GM23338 (cell line): ENCODE data around the gene ARID1B. TPM values are rescaled to one million over a fixed set of nuclear protein-coding genes. Genes with fewer than 3 reads are reported as not detected.

Source experiments
- ATAC-seq: fragments of 200-7000 bp; cut with Tn5 transposase; 3 replicates; pipeline ENCODE4 v1.9.1; 2020
- DNase-seq: peaks from one replicate; pipeline ENCODE4 v3.0.0-alpha.2; 2015; ENCODE audit warnings: low spot score
- H2AFZ ChIP-seq: fragments of 200-600 bp; sonication (generic); 2 replicates; pipeline ENCODE4 v1.8.0; 2016; ENCODE audit warnings: antibody characterized with exemption, mild to moderate bottlenecking, moderate library complexity
- H3F3A ChIP-seq: fragments of 200-600 bp; sonication (generic); replicated peaks from 2 replicates; pipeline ENCODE4 v1.8.0; 2017; ENCODE audit warnings: antibody characterized with exemption, mixed run types, low read depth
- H3K27ac ChIP-seq: fragments of 200-600 bp; sonication (generic); 2 replicates; pipeline ENCODE4 v1.6.1; 2016; ENCODE audit warnings: low read depth
- H3K27me3 ChIP-seq: fragments of 200-600 bp; sonication (generic); 2 replicates; pipeline ENCODE4 v1.8.0; 2016; ENCODE audit warnings: mild to moderate bottlenecking, mixed run types, moderate library complexity; ENCODE audit not compliant: insufficient read depth
- H3K36me3 ChIP-seq: fragments of 200-600 bp; sonication (generic); 2 replicates; pipeline ENCODE4 v1.8.0; 2016; ENCODE audit warnings: mild to moderate bottlenecking; ENCODE audit not compliant: insufficient read depth
- H3K4me1 ChIP-seq: fragments of 200-600 bp; sonication (generic); 2 replicates; pipeline ENCODE4 v1.8.0; 2016; ENCODE audit warnings: mild to moderate bottlenecking, moderate library complexity; ENCODE audit not compliant: insufficient read depth
- H3K4me2 ChIP-seq: fragments of 200-600 bp; sonication (generic); 2 replicates; pipeline ENCODE4 v1.7.1; 2017; ENCODE audit warnings: mixed run types
- H3K4me3 ChIP-seq: fragments of 200-600 bp; sonication (generic); 2 replicates; pipeline ENCODE4 v1.6.1; 2016; ENCODE audit warnings: mixed run types
- H3K79me2 ChIP-seq: fragments of 200-600 bp; sonication (generic); replicated peaks from 2 replicates; pipeline ENCODE4 v1.8.0; 2017; ENCODE audit warnings: mild to moderate bottlenecking; ENCODE audit not compliant: insufficient read depth
- H3K9me2 ChIP-seq: fragments of 200-600 bp; sonication (generic); 2 replicates; pipeline ENCODE4 v1.8.0; 2017; ENCODE audit not compliant: insufficient read depth
- H4K20me1 ChIP-seq: fragments of 200-600 bp; sonication (generic); replicated peaks from 2 replicates; pipeline ENCODE4 v1.8.0; 2017; ENCODE audit warnings: mild to moderate bottlenecking; ENCODE audit not compliant: insufficient read depth
- H3K27ac Mint-ChIP-seq: 2 replicates; pipeline ENCODE4 v1.8.0; 2020; ENCODE audit warnings: inconsistent platforms, mild to moderate bottlenecking, moderate library complexity, mixed read lengths
- H3K27me3 Mint-ChIP-seq: 3 replicates; pipeline ENCODE4 v1.8.0; 2022; ENCODE audit warnings: low read depth, mild to moderate bottlenecking, moderate library complexity, mixed read lengths, inconsistent platforms; ENCODE audit not compliant: insufficient read depth, poor library complexity
- H3K36me3 Mint-ChIP-seq: 3 replicates; pipeline ENCODE4 v1.8.0; 2021; ENCODE audit warnings: low read depth, mild to moderate bottlenecking, inconsistent platforms, moderate library complexity, mixed read lengths
- H3K4me1 Mint-ChIP-seq: 3 replicates; pipeline ENCODE4 v1.8.0; 2020; ENCODE audit warnings: mild to moderate bottlenecking, inconsistent platforms, mixed read lengths
- H3K4me3 Mint-ChIP-seq: 3 replicates; pipeline ENCODE4 v1.8.0; 2021; ENCODE audit warnings: moderate library complexity, mild to moderate bottlenecking, inconsistent platforms, mixed read lengths
- H3K9me3 Mint-ChIP-seq: 3 replicates; pipeline ENCODE4 v1.8.0; 2020; ENCODE audit warnings: moderate library complexity, mild to moderate bottlenecking, inconsistent platforms, mixed read lengths
- EZH2 ChIP-seq: fragments of 200-600 bp; sonication (generic); IDR thresholded peaks from one replicate; pipeline ENCODE4 v1.8.0; 2017; ENCODE audit warnings: antibody characterized with exemption, mild to moderate bottlenecking, low read depth; ENCODE audit not compliant: unreplicated experiment
- JUNB ChIP-seq: IDR thresholded peaks from one replicate; pipeline ENCODE4 v1.6.1; 2016; ENCODE audit warnings: antibody characterized with exemption; ENCODE audit not compliant: unreplicated experiment
- NANOG ChIP-seq: IDR thresholded peaks from 2 replicates; pipeline ENCODE4 v1.6.1; 2016; ENCODE audit warnings: antibody characterized with exemption, borderline replicate concordance
- POLR2AphosphoS5 ChIP-seq: IDR thresholded peaks from 2 replicates; pipeline ENCODE4 v1.6.1; 2016; ENCODE audit warnings: antibody characterized with exemption, low read depth
- ZNF114 ChIP-seq: fragments of 250-450 bp; sonication (Bioruptor Pico); IDR thresholded peaks from 2 replicates; pipeline ENCODE4 v1.5.0; 2020; ENCODE audit warnings: mild to moderate bottlenecking, moderate library complexity
- polyA plus RNA-seq: library from polyadenylated mRNA; unstranded; fragments of >200 nt; fragmentation: Nextera tagmentation; extraction: Ambion mirVana; gene quantifications from 2 replicates; pipeline ENCODE4 v1.2.1, GENCODE V29; 2016
- total RNA-seq: library from RNA; depleted of rRNA; stranded (reverse); fragments of >200 nt; shearing (Covaris generic); gene quantifications from 2 replicates; pipeline ENCODE4 v1.2.3, GENCODE V29; 2014
- TF ChIP-seq, protein P1 (sequence below), 2 experiments: fragments of 200-600 bp in 1 of 2; sonication (generic) in 1 of 2; conservative IDR thresholded peaks; 2 replicates each; pipeline versions ENCODE4 v1.5.1 to v1.6.1; 2016 to 2017; ENCODE audit warnings: antibody characterized with exemption in 2 of 2, low read depth in 2 of 2, mild to moderate bottlenecking in 2 of 2, moderate library complexity in 1 of 2
- TF ChIP-seq, protein P2 (sequence below): IDR thresholded peaks from one replicate; pipeline ENCODE4 v1.6.1; 2018; ENCODE audit warnings: antibody characterized with exemption; ENCODE audit not compliant: unreplicated experiment
- TF ChIP-seq, protein P3 (sequence below): IDR thresholded peaks from 2 replicates; pipeline ENCODE4 v1.6.1; 2016; ENCODE audit warnings: antibody characterized with exemption

The ARID1B gene
- total and polyA plus RNA-seq, 2 experiments from 2014 or later: 59.3 to 72.2 TPM

DNA sequence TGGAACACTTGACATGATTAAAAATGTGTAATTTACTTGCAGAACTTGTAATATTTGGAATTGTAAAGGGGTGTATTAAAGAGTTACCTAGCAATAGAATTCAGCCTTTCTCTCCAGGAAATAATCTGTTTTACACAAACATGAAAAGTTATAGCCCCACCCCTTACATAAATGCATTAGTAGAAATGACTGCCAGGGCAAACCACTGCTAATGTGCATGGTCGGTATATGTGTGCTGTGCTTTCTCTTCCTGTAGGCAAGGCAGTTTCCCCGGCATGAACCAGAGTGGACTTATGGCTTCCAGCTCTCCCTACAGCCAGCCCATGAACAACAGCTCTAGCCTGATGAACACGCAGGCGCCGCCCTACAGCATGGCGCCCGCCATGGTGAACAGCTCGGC, 389.6 kb downstream of the ARID1B start:
- Histone ChIP-seq H3K4me2 (no peak overlapping the region), H3K9me2 (no peaks in the 10 kb centered on the region), H3K36me3 (no peaks in the 10 kb centered on the region; the same call in 1 of the 2 replicates), H3K79me2 (0 out of 2 replicates have a peak, but pooled peaks cover 5% of the 10 kb centered on the region), H3F3A (no peaks in the 10 kb centered on the region), H3K27ac (no peak overlapping the region), H4K20me1 (peaks cover 4% of the 10 kb centered on the region; the same call in 1 of the 2 replicates), H3K4me3 (no peak overlapping the region), H3K27me3 (no peaks in the 10 kb centered on the region), H2AFZ (no peak overlapping the region), H3K4me1 (peaks cover 9% of the 10 kb centered on the region)
- H3K27me3 Mint-ChIP-seq: peaks cover 3% of the 10 kb centered on the region
- peak; percentile 30 for ATAC-seq
- H3K4me3 Mint-ChIP-seq: no peak overlapping the region
- no peak overlapping the region for H3K27ac Mint-ChIP-seq
- no peak for DNase-seq
- TF ChIP-seq, protein P1, sequence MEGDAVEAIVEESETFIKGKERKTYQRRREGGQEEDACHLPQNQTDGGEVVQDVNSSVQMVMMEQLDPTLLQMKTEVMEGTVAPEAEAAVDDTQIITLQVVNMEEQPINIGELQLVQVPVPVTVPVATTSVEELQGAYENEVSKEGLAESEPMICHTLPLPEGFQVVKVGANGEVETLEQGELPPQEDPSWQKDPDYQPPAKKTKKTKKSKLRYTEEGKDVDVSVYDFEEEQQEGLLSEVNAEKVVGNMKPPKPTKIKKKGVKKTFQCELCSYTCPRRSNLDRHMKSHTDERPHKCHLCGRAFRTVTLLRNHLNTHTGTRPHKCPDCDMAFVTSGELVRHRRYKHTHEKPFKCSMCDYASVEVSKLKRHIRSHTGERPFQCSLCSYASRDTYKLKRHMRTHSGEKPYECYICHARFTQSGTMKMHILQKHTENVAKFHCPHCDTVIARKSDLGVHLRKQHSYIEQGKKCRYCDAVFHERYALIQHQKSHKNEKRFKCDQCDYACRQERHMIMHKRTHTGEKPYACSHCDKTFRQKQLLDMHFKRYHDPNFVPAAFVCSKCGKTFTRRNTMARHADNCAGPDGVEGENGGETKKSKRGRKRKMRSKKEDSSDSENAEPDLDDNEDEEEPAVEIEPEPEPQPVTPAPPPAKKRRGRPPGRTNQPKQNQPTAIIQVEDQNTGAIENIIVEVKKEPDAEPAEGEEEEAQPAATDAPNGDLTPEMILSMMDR (conservative IDR thresholded peaks at IDR 0.05; ENCODE audit: low read depth in 2 of 2): no peak; a peak in 1 of 4 replicates
- TF ChIP-seq EZH2: no peak
- TF ChIP-seq, protein P2, sequence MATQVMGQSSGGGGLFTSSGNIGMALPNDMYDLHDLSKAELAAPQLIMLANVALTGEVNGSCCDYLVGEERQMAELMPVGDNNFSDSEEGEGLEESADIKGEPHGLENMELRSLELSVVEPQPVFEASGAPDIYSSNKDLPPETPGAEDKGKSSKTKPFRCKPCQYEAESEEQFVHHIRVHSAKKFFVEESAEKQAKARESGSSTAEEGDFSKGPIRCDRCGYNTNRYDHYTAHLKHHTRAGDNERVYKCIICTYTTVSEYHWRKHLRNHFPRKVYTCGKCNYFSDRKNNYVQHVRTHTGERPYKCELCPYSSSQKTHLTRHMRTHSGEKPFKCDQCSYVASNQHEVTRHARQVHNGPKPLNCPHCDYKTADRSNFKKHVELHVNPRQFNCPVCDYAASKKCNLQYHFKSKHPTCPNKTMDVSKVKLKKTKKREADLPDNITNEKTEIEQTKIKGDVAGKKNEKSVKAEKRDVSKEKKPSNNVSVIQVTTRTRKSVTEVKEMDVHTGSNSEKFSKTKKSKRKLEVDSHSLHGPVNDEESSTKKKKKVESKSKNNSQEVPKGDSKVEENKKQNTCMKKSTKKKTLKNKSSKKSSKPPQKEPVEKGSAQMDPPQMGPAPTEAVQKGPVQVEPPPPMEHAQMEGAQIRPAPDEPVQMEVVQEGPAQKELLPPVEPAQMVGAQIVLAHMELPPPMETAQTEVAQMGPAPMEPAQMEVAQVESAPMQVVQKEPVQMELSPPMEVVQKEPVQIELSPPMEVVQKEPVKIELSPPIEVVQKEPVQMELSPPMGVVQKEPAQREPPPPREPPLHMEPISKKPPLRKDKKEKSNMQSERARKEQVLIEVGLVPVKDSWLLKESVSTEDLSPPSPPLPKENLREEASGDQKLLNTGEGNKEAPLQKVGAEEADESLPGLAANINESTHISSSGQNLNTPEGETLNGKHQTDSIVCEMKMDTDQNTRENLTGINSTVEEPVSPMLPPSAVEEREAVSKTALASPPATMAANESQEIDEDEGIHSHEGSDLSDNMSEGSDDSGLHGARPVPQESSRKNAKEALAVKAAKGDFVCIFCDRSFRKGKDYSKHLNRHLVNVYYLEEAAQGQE: no peak
- TF ChIP-seq JUNB: no peak
- no peak for TF ChIP-seq ZNF114 (CRISPR knock-in tag)
- TF ChIP-seq POLR2AphosphoS5: no peak
- TF ChIP-seq, protein P3, sequence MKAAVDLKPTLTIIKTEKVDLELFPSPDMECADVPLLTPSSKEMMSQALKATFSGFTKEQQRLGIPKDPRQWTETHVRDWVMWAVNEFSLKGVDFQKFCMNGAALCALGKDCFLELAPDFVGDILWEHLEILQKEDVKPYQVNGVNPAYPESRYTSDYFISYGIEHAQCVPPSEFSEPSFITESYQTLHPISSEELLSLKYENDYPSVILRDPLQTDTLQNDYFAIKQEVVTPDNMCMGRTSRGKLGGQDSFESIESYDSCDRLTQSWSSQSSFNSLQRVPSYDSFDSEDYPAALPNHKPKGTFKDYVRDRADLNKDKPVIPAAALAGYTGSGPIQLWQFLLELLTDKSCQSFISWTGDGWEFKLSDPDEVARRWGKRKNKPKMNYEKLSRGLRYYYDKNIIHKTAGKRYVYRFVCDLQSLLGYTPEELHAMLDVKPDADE: no peak
- TF ChIP-seq NANOG: no peak
- no peaks in the 10 kb centered on the region for H3K9me3 Mint-ChIP-seq
- H3K4me1 Mint-ChIP-seq: peaks cover 30% of the 10 kb centered on the region
- peaks cover 12% of the 10 kb centered on the region; the same call in 2 of the 3 replicates for H3K36me3 Mint-ChIP-seq

DNA sequence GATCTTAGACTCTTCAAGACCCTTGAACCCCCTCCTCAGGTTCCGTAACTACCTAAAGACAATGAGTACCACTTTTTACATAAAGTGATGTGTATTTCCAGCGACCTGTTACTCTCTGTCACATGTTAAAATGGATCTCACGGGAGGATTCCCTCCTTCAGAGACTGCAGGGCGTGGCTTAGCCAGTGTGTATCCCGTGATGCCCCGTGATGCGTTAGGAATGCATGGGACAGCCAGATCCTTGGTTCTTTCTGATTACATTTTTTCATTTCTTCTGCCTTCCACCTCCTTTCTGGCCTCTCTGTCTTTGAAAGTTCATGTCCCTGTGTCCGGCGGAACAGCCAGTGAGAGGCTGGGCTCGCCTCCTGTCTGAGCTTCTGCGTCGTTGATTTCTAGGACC, 390.7 kb downstream of the ARID1B start:
- Mint-ChIP-seq H3K27me3 (peaks cover 3% of the 10 kb centered on the region), H3K4me3 (no peak overlapping the region), H3K36me3 (peaks cover 12% of the 10 kb centered on the region; the same call in 2 of the 3 replicates), H3K4me1 (peaks cover 32% of the 10 kb centered on the region), H3K9me3 (no peaks in the 10 kb centered on the region), H3K27ac (0 out of 2 replicates have a peak overlapping the region, but pooled peaks have one; percentile 7)
- 0 out of 2 replicates have a peak, but pooled peaks cover 5% of the 10 kb centered on the region for H3K79me2 ChIP-seq
- H2AFZ ChIP-seq: no peak overlapping the region
- H3K4me3 ChIP-seq: no peak overlapping the region
- no peaks in the 10 kb centered on the region for H4K20me1 ChIP-seq
- no peaks in the 10 kb centered on the region for H3K9me2 ChIP-seq
- H3K4me2 ChIP-seq: no peak overlapping the region
- H3K4me1 ChIP-seq: peaks cover 9% of the 10 kb centered on the region
- H3K27ac ChIP-seq: no peak overlapping the region
- no peaks in the 10 kb centered on the region for H3K27me3 ChIP-seq
- no peaks in the 10 kb centered on the region; the same call in 1 of the 2 replicates for H3K36me3 ChIP-seq
- H3F3A ChIP-seq: no peaks in the 10 kb centered on the region
- ATAC-seq (no peak), DNase-seq (no peak)
- TF ChIP-seq, protein P1 (conservative IDR thresholded peaks at IDR 0.05; ENCODE audit: low read depth in 2 of 2): no peak
- TF ChIP-seq NANOG: no peak
